H1 (cell line): ENCODE measurements around the gene SEZ6L. TPM values are rescaled to one million over a fixed set of nuclear protein-coding genes. Genes with fewer than 3 reads are reported as not detected.

Experiments used
- CTCF ChIA-PET: fragments of 300-600 bp; sonication (Branson Sonifier 250); formaldehyde crosslinking; loops from one replicate; lab custom pipeline; 2021; ENCODE audit not compliant: partially characterized antibody; lab: Charles Lee
- POLR2A ChIA-PET: fragments of 300-600 bp; sonication (Branson Sonifier 250); formaldehyde crosslinking; loops from one replicate; lab custom pipeline; 2021; ENCODE audit warnings: inconsistent platforms; ENCODE audit not compliant: partially characterized antibody; lab: Charles Lee
- DNase-seq, 2 experiments: peaks; one replicate each; pipeline versions ENCODE4 v3.0.0 to v3.0.0-alpha.2; 2010 to 2022; ENCODE audit warnings: low spot score in 2 of 2, low read depth in 1 of 2, mixed read lengths in 1 of 2
- FAIRE-seq: peaks from 2 replicates; lab custom pipeline; 2011; peaks lifted over from hg19 to GRCh38; lab: Jason Lieb, UNC
- H2AFZ ChIP-seq: 2 replicates; pipeline ENCODE4 v1.8.1; 2012; ENCODE audit warnings: low read length, inconsistent platforms
- H2AK5ac ChIP-seq: 2 replicates; pipeline ENCODE4 v1.6.1; 2013; ENCODE audit warnings: low read depth, low read length
- H2BK120ac ChIP-seq: replicated peaks from 2 replicates; pipeline ENCODE3; 2013; ENCODE audit warnings: low read depth, low read length, inconsistent platforms
- H2BK12ac ChIP-seq: 2 replicates; pipeline ENCODE4 v1.6.1; 2013; ENCODE audit warnings: low read depth, low read length
- H2BK15ac ChIP-seq: 2 replicates; pipeline ENCODE4 v1.6.1; 2013; ENCODE audit warnings: low read length
- H2BK20ac ChIP-seq: 2 replicates; pipeline ENCODE4 v1.6.1; 2013; ENCODE audit warnings: low read length
- H2BK5ac ChIP-seq: 2 replicates; pipeline ENCODE4 v1.6.1; 2013; ENCODE audit warnings: low read depth, low read length
- H3K14ac ChIP-seq: 2 replicates; pipeline ENCODE4 v1.6.1; 2013; ENCODE audit warnings: inconsistent platforms; ENCODE audit not compliant: insufficient read length
- H3K18ac ChIP-seq: 2 replicates; pipeline ENCODE4 v1.6.1; 2013; ENCODE audit warnings: low read length; ENCODE audit errors: extremely low read depth
- H3K23ac ChIP-seq: 2 replicates; pipeline ENCODE4 v1.6.1; 2013; ENCODE audit warnings: inconsistent platforms; ENCODE audit not compliant: insufficient read length
- H3K23me2 ChIP-seq: 2 replicates; pipeline ENCODE4 v1.6.1; 2013; ENCODE audit warnings: low read depth, low read length
- H3K27ac ChIP-seq: 2 replicates; pipeline ENCODE4 v1.6.1; 2011; ENCODE audit warnings: low read depth, low read length, inconsistent platforms
- H3K27me3 ChIP-seq, 4 experiments: replicated peaks in 1 of 4; 1 replicate in 1 of 4; 2 replicates in 3 of 4; pipeline versions ENCODE4 v1.6.1 to v1.8.1; 2011 to 2013; ENCODE audit warnings: low read length in 3 of 4, mild to moderate bottlenecking in 3 of 4, inconsistent platforms in 2 of 4, mixed read lengths in 2 of 4, moderate library complexity in 1 of 4; ENCODE audit not compliant: control insufficient read depth in 3 of 4, insufficient read depth in 3 of 4; ENCODE audit errors: extremely low read depth in 1 of 4
- H3K36me3 ChIP-seq, 4 experiments: 2 replicates each; pipeline versions ENCODE4 v1.6.1 to v1.8.1; 2011 to 2013; ENCODE audit warnings: mild to moderate bottlenecking in 4 of 4, low read length in 3 of 4, moderate library complexity in 2 of 4, control low read depth in 1 of 4, inconsistent platforms in 1 of 4; ENCODE audit not compliant: insufficient read depth in 4 of 4, control insufficient read depth in 2 of 4
- H3K4ac ChIP-seq: replicated peaks from 2 replicates; pipeline ENCODE3; 2013; ENCODE audit warnings: low read length, low read depth, mixed read lengths, inconsistent platforms; ENCODE audit not compliant: insufficient read length
- H3K4me1 ChIP-seq, 4 experiments: replicated peaks in 1 of 4; 1 replicate in 1 of 4; 2 replicates in 3 of 4; pipeline versions ENCODE4 v1.6.1 to v1.8.1; 2011 to 2013; ENCODE audit warnings: low read length in 3 of 4, inconsistent platforms in 2 of 4, mixed read lengths in 1 of 4; ENCODE audit not compliant: insufficient read depth in 4 of 4, control insufficient read depth in 3 of 4
- H3K4me2 ChIP-seq, 2 experiments: 2 replicates each; pipeline versions ENCODE4 v1.6.1 to v1.8.1; 2011 to 2013; ENCODE audit warnings: low read depth in 2 of 2, low read length in 2 of 2, control low read depth in 1 of 2, inconsistent platforms in 1 of 2, mild to moderate bottlenecking in 1 of 2; ENCODE audit not compliant: insufficient read depth in 1 of 2
- H3K4me3 ChIP-seq, 4 experiments: fragments of 200-600, 300-600 bp in 1 of 4; sonication (generic), shearing (Covaris generic), sonication (Bioruptor Twin) in 1 of 4; 2 replicates each; pipeline versions ENCODE4 v1.5.1 to v1.8.1; 2011 to 2016; ENCODE audit warnings: low read length in 4 of 4, low read depth in 3 of 4, control low read depth in 2 of 4, inconsistent platforms in 2 of 4, mild to moderate bottlenecking in 2 of 4, mixed read lengths in 1 of 4, moderate library complexity in 1 of 4; ENCODE audit not compliant: insufficient read depth in 2 of 4; ENCODE audit errors: extremely low read depth in 1 of 4
- H3K56ac ChIP-seq: replicated peaks from 2 replicates; pipeline ENCODE3; 2013; ENCODE audit warnings: low read depth, mild to moderate bottlenecking, mixed read lengths, low read length, inconsistent platforms; ENCODE audit not compliant: insufficient read length
- H3K79me1 ChIP-seq: 2 replicates; pipeline ENCODE4 v1.6.1; 2013; ENCODE audit warnings: low read depth, low read length, control low read depth
- H3K79me2 ChIP-seq, 2 experiments: 2 replicates each; pipeline versions ENCODE4 v1.6.1 to v1.8.1; 2012 to 2013; ENCODE audit warnings: low read length in 2 of 2, mild to moderate bottlenecking in 2 of 2, inconsistent platforms in 1 of 2; ENCODE audit not compliant: insufficient read depth in 2 of 2, control insufficient read depth in 1 of 2
- H3K9ac ChIP-seq, 4 experiments: replicated peaks in 1 of 4; 1 replicate in 1 of 4; 2 replicates in 3 of 4; pipeline versions ENCODE4 v1.6.1 to v1.8.1; 2011 to 2013; ENCODE audit warnings: low read depth in 3 of 4, low read length in 3 of 4, control low read depth in 2 of 4, mild to moderate bottlenecking in 2 of 4, moderate library complexity in 2 of 4, inconsistent platforms in 1 of 4; ENCODE audit errors: extremely low read depth in 1 of 4
- H3K9me3 ChIP-seq, 2 experiments: 2 replicates each; pipeline versions ENCODE4 v1.6.1 to v1.8.1; 2012 to 2013; ENCODE audit warnings: mild to moderate bottlenecking in 2 of 2, moderate library complexity in 2 of 2, control low read depth in 1 of 2, inconsistent platforms in 1 of 2, low read depth in 1 of 2, low read length in 1 of 2, mixed read lengths in 1 of 2; ENCODE audit not compliant: insufficient read depth in 2 of 2
- H4K20me1 ChIP-seq, 2 experiments: replicated peaks in 1 of 2; 2 replicates each; pipeline versions ENCODE3 to v1.8.1; 2011 to 2013; ENCODE audit warnings: inconsistent platforms in 2 of 2, low read length in 2 of 2, mild to moderate bottlenecking in 1 of 2; ENCODE audit not compliant: insufficient read depth in 2 of 2, control insufficient read depth in 1 of 2
- H4K5ac ChIP-seq: 2 replicates; pipeline ENCODE4 v1.6.1; 2013; ENCODE audit warnings: low read length, low read depth, mixed read lengths, inconsistent platforms; ENCODE audit not compliant: insufficient read length
- H4K8ac ChIP-seq: 2 replicates; pipeline ENCODE4 v1.8.0; 2013; ENCODE audit warnings: mild to moderate bottlenecking, moderate library complexity, low read length, inconsistent platforms; ENCODE audit not compliant: insufficient read depth; ENCODE audit errors: extremely low read depth
- H4K91ac ChIP-seq: replicated peaks from 2 replicates; pipeline ENCODE3; 2013; ENCODE audit warnings: low read length, mixed read lengths, inconsistent platforms; ENCODE audit not compliant: insufficient read length
- RNF2 ChIP-seq: fragments of 200-900, 300-1000 bp; sonication (generic); IDR thresholded peaks from 2 replicates; pipeline ENCODE4 v1.7.1; 2016; ENCODE audit warnings: borderline replicate concordance, low read depth, mild to moderate bottlenecking, antibody characterized with exemption, low read length; ENCODE audit not compliant: poor library complexity, severe bottlenecking; ENCODE audit errors: missing control alignments
- TBP ChIP-seq: IDR thresholded peaks from 2 replicates; pipeline ENCODE4 v1.6.1; 2011; ENCODE audit warnings: low read depth, low read length, improper control_type of control experiment
- YY1 ChIP-seq: IDR thresholded peaks from 2 replicates; pipeline ENCODE4 v1.6.1; 2011; ENCODE audit warnings: low read depth, mild to moderate bottlenecking, low read length
- WGBS, 2 experiments: shearing (Covaris generic) in 1 of 2; methylation state at CpG; one replicate each; pipeline versions ENCODE4 v1.1.6 to v1.1.7; 2013 to 2015; ENCODE audit warnings: low lambda C conversion rate in 2 of 2, mixed read lengths in 2 of 2, inconsistent platforms in 1 of 2, low coverage in 1 of 2, missing lambda C conversion rate in 1 of 2; ENCODE audit not compliant: insufficient replicate concordance in 2 of 2, insufficient coverage in 1 of 2, insufficient read length in 1 of 2; ENCODE audit errors: extremely low coverage in 1 of 2, missing lambda C conversion rate in 1 of 2; 5-methylcytosine and 5-hydroxymethylcytosine counted together
- polyA plus RNA-seq, 7 experiments: library from polyadenylated mRNA; depleted of rRNA in 3 of 7; stranded (reverse) in 5 of 7; unstranded in 2 of 7; fragments of >200 nt in 5 of 7; fragments of 200-250 nt in 2 of 7; gene quantifications; 1 replicate in 5 of 7; 2 replicates in 1 of 7; 4 replicates in 1 of 7; pipeline versions ENCODE4 v1.2.1 to v1.2.3, GENCODE V29; 2011 to 2013; ENCODE audit warnings: missing spikeins in 2 of 7, mixed read lengths in 2 of 7
- total RNA-seq: library from RNA; stranded (reverse); fragmentation: NEBNext Ultra II Directional; extraction: Animal tissue kit (Norgen Biotek cat#: 25700); gene quantifications from 2 replicates; pipeline ENCODE4 v1.2.1, GENCODE V29; 2021
- TF ChIP-seq, protein P1 (sequence below): IDR thresholded peaks from 2 replicates; pipeline ENCODE4 v1.6.1; 2012; ENCODE audit warnings: inconsistent platforms
- TF ChIP-seq, protein P2 (sequence below), 3 experiments: IDR thresholded peaks; 1 replicate in 2 of 3; 2 replicates in 1 of 3; pipeline versions ENCODE4 v1.5.1 to v1.6.1; 2011; ENCODE audit warnings: low read length in 3 of 3, mild to moderate bottlenecking in 3 of 3, inconsistent platforms in 2 of 3, low read depth in 1 of 3, moderate library complexity in 1 of 3; ENCODE audit not compliant: insufficient read depth in 1 of 3; ENCODE audit errors: control extremely low read depth in 1 of 3
- TF ChIP-seq, protein P3 (sequence below): IDR thresholded peaks from 2 replicates; pipeline ENCODE4 v1.6.1; 2012; ENCODE audit warnings: inconsistent platforms

SEZ6L gene
- total and polyA plus RNA-seq, 2 of the 8 experiments (the other 6 are each of a cell fraction or from before 2014, with no cell fraction given), result 0.06 to 0.33 TPM

DNA sequence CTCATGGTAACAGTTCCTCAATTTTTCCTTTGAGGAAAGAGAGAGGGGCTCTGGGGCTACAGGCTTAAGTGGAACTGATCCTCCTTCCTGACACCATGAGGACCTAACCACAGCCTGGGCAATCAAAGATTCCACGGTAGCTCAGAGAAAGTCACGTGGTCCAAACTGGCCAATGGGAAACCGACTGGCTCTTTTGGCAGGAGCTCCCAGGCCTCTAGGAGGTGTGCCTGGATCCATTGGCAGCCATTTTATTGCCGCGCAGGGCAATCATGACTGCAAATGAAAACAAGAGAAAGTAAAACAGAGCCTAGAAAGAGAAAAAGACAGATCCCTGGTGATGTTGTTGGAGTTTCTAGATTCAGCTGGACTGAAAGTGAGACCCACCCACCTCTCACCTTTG, 232.5 kb downstream of the SEZ6L start:
- H3K23ac ChIP-seq, result no peak overlapping the region
- no peak overlapping the region for H3K14ac ChIP-seq
- H3K9me3 ChIP-seq, result peaks cover 0 to 4% of the 10 kb centered on the region in 2 experiments; a peak in 1 of 4 replicates
- no peak overlapping the region for H3K56ac ChIP-seq
- no peaks in the 10 kb centered on the region; a peak in 2 of 7 replicates for H3K4me1 ChIP-seq
- H3K79me1 ChIP-seq, result no peaks in the 10 kb centered on the region
- no peak overlapping the region for H2BK5ac ChIP-seq
- WGBS, 2 experiments, result 92% methylated on average over 5 of the region's 5 CpGs; no CpG with 5 or more reads in 1 of the 2 experiments
- 0 out of 2 replicates have a peak overlapping the region, but pooled peaks have one; percentile 17 for H2AFZ ChIP-seq
- H2BK12ac ChIP-seq, result no peak overlapping the region
- POLR2A ChIA-PET, result interaction anchor here (1.1 to 1.7 kb wide), 2 partner anchors 9 to 15 kb away, joined by 3 to 7 read pairs; no protein-coding TSS in a partner anchor
- H3K27ac ChIP-seq, result no peak overlapping the region
- no peaks in the 10 kb centered on the region for H3K23me2 ChIP-seq
- H2AK5ac ChIP-seq, result no peak overlapping the region
- no peak overlapping the region for H4K91ac ChIP-seq
- H3K4me2 ChIP-seq, result no peak overlapping the region
- H4K20me1 ChIP-seq, result no peaks in the 10 kb centered on the region
- H3K4me3 ChIP-seq, result no peak overlapping the region
- H2BK120ac ChIP-seq, result no peak overlapping the region
- no peak overlapping the region for H3K4ac ChIP-seq
- H4K8ac ChIP-seq, result no peak overlapping the region
- peaks cover 0 to 2% (median 0%) of the 10 kb centered on the region in 4 experiments; a peak in 1 of 7 replicates for H3K27me3 ChIP-seq
- FAIRE-seq, result no peak
- no peak overlapping the region for H2BK20ac ChIP-seq
- H3K79me2 ChIP-seq, result no peaks in the 10 kb centered on the region
- no peak overlapping the region for H3K9ac ChIP-seq
- no peak overlapping the region for H3K18ac ChIP-seq
- CTCF ChIA-PET, result interaction anchor here (0.6 to 1.9 kb wide), 8 partner anchors 14 to 274 kb away, joined by 3 to 10 read pairs (median 4); no protein-coding TSS in a partner anchor
- no peaks in the 10 kb centered on the region for H3K36me3 ChIP-seq
- H4K5ac ChIP-seq, result no peak overlapping the region
- no peak overlapping the region for H2BK15ac ChIP-seq
- TF ChIP-seq, protein P1, sequence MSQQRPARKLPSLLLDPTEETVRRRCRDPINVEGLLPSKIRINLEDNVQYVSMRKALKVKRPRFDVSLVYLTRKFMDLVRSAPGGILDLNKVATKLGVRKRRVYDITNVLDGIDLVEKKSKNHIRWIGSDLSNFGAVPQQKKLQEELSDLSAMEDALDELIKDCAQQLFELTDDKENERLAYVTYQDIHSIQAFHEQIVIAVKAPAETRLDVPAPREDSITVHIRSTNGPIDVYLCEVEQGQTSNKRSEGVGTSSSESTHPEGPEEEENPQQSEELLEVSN, result peak; percentile 58; the same call in 1 of the 2 replicates
- TF ChIP-seq TBP, result no peak
- no peak for TF ChIP-seq RNF2
- TF ChIP-seq, protein P2, sequence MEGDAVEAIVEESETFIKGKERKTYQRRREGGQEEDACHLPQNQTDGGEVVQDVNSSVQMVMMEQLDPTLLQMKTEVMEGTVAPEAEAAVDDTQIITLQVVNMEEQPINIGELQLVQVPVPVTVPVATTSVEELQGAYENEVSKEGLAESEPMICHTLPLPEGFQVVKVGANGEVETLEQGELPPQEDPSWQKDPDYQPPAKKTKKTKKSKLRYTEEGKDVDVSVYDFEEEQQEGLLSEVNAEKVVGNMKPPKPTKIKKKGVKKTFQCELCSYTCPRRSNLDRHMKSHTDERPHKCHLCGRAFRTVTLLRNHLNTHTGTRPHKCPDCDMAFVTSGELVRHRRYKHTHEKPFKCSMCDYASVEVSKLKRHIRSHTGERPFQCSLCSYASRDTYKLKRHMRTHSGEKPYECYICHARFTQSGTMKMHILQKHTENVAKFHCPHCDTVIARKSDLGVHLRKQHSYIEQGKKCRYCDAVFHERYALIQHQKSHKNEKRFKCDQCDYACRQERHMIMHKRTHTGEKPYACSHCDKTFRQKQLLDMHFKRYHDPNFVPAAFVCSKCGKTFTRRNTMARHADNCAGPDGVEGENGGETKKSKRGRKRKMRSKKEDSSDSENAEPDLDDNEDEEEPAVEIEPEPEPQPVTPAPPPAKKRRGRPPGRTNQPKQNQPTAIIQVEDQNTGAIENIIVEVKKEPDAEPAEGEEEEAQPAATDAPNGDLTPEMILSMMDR (IDR thresholded peaks at IDR 0.05; ENCODE audit: control extremely low read depth in 1 of 3, insufficient read depth in 1 of 3, low read depth in 1 of 3, low read length in 3 of 3), result no peak
- TF ChIP-seq YY1, result peak; percentile 80; the same call in 1 of the 2 replicates
- TF ChIP-seq, protein P3, sequence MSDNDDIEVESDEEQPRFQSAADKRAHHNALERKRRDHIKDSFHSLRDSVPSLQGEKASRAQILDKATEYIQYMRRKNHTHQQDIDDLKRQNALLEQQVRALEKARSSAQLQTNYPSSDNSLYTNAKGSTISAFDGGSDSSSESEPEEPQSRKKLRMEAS, result peak; percentile 30; the same call in 1 of the 2 replicates
- no peak for DNase-seq
